T1000 (cell line): ENCODE results near the gene RRM2.
A peak's percentile ranks its signal among the peaks of the same experiment; 100 is the strongest.

Experiments
- DNase-seq: peaks from one replicate; lab custom pipeline; 2025; ENCODE audit warnings: mixed read lengths; lab: John Stamatoyannopoulos, UW

Gene RRM2

GRCh38 chr2:10158681-10159080 lies 36.1 kb downstream of the RRM2 start:
- no peak for DNase-seq

GRCh38 chr2:10159086-10159485 lies 36.5 kb downstream of the RRM2 start:
- DNase-seq = no peak

GRCh38 chr2:10159581-10160131 lies 37.1 kb downstream of the RRM2 start:
- DNase-seq = no peak

- DNase-seq = no peak
Observed at GRCh38 chr2:10160203-10160955, 37.8 kb downstream of the RRM2 start.

- no peak for DNase-seq
Observed at GRCh38 chr2:10161206-10161931, 38.8 kb downstream of the RRM2 start.

GRCh38 chr2:10161961-10162441 lies 39.5 kb downstream of the RRM2 start:
- no peak for DNase-seq

- no peak for DNase-seq
Observed at GRCh38 chr2:10162586-10163497, 40.3 kb downstream of the RRM2 start.

GRCh38 chr2:10163498-10164486 lies 41.3 kb downstream of the RRM2 start:
- DNase-seq = no peak

- no peak for DNase-seq
Observed at GRCh38 chr2:10164601-10165000, 42.1 kb downstream of the RRM2 start.

- DNase-seq = no peak
Observed at GRCh38 chr2:10165282-10165681, 42.7 kb downstream of the RRM2 start.

GRCh38 chr2:10165861-10166675 lies 43.5 kb downstream of the RRM2 start:
- DNase-seq = no peak

- no peak for DNase-seq
Observed at GRCh38 chr2:10166676-10167292, 44.2 kb downstream of the RRM2 start.

GRCh38 chr2:10167316-10167715 lies 44.8 kb downstream of the RRM2 start:
- no peak for DNase-seq

GRCh38 chr2:10168221-10168620 lies 45.7 kb downstream of the RRM2 start:
- DNase-seq = no peak

- no peak for DNase-seq
Observed at GRCh38 chr2:10169053-10169578, 46.6 kb downstream of the RRM2 start.

- DNase-seq = peak; percentile 64
Observed at GRCh38 chr2:10169581-10169980, 47.0 kb downstream of the RRM2 start.

- DNase-seq = peak; percentile 41
Observed at GRCh38 chr2:10170256-10170655, 47.7 kb downstream of the RRM2 start.

- no peak for DNase-seq
Observed at GRCh38 chr2:10171006-10171800, 48.7 kb downstream of the RRM2 start.
